ENCODE data around the gene DPEP1. TPM values are rescaled to one million over a fixed set of nuclear protein-coding genes. Genes with fewer than 3 reads are reported as not detected.
A peak's percentile ranks its signal among the peaks of the same experiment; 100 is the strongest.

The DPEP1 gene
- total and polyA plus RNA-seq, 10 donors, result 0.33 to 39.5 (median 2.0) TPM

DNA sequence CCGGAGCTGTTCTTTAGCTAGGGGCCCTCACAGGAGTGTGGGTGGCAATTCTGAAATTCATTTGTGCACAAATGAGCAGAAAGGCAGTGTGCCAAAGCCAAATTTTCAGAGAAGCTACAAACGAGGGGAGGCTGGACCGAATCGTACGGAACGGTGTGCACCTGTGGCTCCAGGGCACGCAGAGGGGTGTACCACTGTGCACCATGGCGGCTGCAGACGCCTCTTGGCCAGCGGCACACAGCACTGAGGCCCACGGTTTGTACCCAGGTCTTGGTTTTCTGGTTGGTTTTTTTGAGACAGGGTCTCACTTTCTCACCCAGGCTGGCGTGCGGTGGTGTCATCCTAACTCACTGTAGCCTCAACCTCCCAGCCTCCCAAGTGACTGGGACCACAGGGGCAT is 29.1 kb downstream of the DPEP1 start:
- 83 to 92% (median 88%) methylated on average over 13 of the region's 13 CpGs for WGBS, 5 donors
- Histone ChIP-seq H3K4me3 (no peak overlapping the region), H3K4me1 (peaks cover 0 to 20% (median 12%) of the 10 kb centered on the region in 6 donors), H3K9me3 (no peaks in the 10 kb centered on the region), H3K27ac (no peak overlapping the region), H3K36me3 (peaks cover 0 to 38% (median 34%) of the 10 kb centered on the region in 6 donors), H3K27me3 (replicated peaks in 1 of 7) (peaks cover 0 to 14% (median 0%) of the 10 kb centered on the region in 7 donors)
- TF ChIP-seq POLR2A (IDR thresholded peaks at IDR 0.05) (no peak), POLR2AphosphoS5 (IDR thresholded peaks at IDR 0.05) (peak; percentile 13 to 56 (median 33))
- TF ChIP-seq, protein P1, sequence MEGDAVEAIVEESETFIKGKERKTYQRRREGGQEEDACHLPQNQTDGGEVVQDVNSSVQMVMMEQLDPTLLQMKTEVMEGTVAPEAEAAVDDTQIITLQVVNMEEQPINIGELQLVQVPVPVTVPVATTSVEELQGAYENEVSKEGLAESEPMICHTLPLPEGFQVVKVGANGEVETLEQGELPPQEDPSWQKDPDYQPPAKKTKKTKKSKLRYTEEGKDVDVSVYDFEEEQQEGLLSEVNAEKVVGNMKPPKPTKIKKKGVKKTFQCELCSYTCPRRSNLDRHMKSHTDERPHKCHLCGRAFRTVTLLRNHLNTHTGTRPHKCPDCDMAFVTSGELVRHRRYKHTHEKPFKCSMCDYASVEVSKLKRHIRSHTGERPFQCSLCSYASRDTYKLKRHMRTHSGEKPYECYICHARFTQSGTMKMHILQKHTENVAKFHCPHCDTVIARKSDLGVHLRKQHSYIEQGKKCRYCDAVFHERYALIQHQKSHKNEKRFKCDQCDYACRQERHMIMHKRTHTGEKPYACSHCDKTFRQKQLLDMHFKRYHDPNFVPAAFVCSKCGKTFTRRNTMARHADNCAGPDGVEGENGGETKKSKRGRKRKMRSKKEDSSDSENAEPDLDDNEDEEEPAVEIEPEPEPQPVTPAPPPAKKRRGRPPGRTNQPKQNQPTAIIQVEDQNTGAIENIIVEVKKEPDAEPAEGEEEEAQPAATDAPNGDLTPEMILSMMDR (IDR thresholded peaks at IDR 0.05 in 8 of 11, conservative IDR thresholded peaks at IDR 0.05 in 3 of 11), result no peak
- DNase-seq, result no peak
- intact Hi-C loops (cut with DNase I; ENCODE audit: low total_unique reads), result loop anchor here (10.0 kb wide), 1 partner anchor 68 kb away; the partner anchor contains the start of gene CPNE7

DNA sequence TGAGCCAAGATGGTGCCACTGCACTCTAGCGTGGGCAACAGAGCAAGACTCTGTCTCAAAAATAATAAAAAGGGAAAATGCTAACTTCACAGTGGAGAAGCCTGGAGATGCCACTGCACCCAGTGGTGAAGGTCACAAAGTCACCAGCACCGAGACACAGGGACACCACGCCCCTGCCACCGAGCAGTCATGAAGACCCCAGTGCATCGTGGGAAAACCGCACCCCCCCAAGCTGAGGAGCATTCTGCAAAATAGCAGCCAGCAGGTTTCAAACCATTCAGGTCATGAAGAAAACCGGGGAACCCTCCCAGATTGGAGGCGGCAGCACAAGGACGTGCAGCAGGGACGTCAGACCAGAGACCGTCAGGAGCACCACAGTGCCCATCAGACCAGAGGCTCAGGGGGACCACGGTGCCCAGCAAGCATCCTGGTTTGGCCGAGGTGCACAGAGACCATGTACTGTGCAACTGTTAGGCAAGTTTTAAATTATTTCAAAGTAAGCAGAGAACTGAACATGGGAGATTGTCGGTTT is 30.4 kb downstream of the DPEP1 start:
- intact Hi-C loops (cut with DNase I; ENCODE audit: low total_unique reads), result loop anchor here (10.0 kb wide), 1 partner anchor 69 kb away; the partner anchor contains the start of gene CPNE7
- 81 to 93% (median 84%) methylated on average over 14 of the region's 14 CpGs for WGBS, 5 donors
- Histone ChIP-seq H3K9me3 (no peaks in the 10 kb centered on the region), H3K27me3 (replicated peaks in 1 of 7) (peaks cover 0 to 9% (median 0%) of the 10 kb centered on the region in 7 donors), H3K4me3 (no peak overlapping the region), H3K4me1 (peaks cover 0 to 20% (median 12%) of the 10 kb centered on the region in 6 donors), H3K27ac (no peak overlapping the region), H3K36me3 (peaks cover 0 to 45% (median 38%) of the 10 kb centered on the region in 6 donors)
- DNase-seq, result no peak
- peak in 1 of 3 donors; percentile 13 for TF ChIP-seq POLR2AphosphoS5 (IDR thresholded peaks at IDR 0.05)
- TF ChIP-seq, protein P1 (IDR thresholded peaks at IDR 0.05 in 8 of 11, conservative IDR thresholded peaks at IDR 0.05 in 3 of 11), result no peak

DNA sequence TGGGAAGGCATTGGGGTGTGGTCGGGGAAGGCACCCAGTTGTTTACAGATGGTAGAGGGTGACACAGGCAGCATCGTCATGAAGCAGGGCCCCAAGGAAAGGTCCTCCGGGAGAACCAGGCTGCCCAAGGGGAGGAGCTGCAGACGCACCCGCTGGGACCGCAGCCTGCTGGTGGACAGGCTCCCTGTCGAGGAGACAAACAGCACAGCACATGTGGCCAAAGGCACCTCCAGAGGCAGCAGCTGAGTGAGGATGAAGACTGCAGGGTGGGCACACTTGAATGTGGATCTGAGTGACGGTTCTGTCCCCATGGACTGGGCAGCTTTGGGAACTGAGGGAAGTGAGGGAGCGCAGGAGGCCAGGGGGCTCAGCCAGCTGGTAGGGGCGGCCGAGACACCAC is 31.7 kb downstream of the DPEP1 start:
- H3K36me3 ChIP-seq, result peaks cover 0 to 58% (median 44%) of the 10 kb centered on the region in 6 donors
- DNase-seq, result no peak
- TF ChIP-seq POLR2A (IDR thresholded peaks at IDR 0.05) (no peak), POLR2AphosphoS5 (IDR thresholded peaks at IDR 0.05) (peak in 1 of 3 donors; percentile 7)
- no peaks in the 10 kb centered on the region for H3K9me3 ChIP-seq
- intact Hi-C loops (cut with DNase I; ENCODE audit: low total_unique reads), result loop anchor here (10.0 kb wide), 1 partner anchor 70 kb away; the partner anchor contains the start of gene CPNE7
- H3K4me3 ChIP-seq, result no peak overlapping the region
- H3K27ac ChIP-seq, result no peak overlapping the region
- peaks cover 0 to 3% (median 0%) of the 10 kb centered on the region in 7 donors for H3K27me3 ChIP-seq (replicated peaks in 1 of 7)
- WGBS, 5 donors, result 90 to 93% (median 91%) methylated on average over 11 of the region's 11 CpGs
- peaks cover 0 to 19% (median 11%) of the 10 kb centered on the region in 6 donors for H3K4me1 ChIP-seq

DNA sequence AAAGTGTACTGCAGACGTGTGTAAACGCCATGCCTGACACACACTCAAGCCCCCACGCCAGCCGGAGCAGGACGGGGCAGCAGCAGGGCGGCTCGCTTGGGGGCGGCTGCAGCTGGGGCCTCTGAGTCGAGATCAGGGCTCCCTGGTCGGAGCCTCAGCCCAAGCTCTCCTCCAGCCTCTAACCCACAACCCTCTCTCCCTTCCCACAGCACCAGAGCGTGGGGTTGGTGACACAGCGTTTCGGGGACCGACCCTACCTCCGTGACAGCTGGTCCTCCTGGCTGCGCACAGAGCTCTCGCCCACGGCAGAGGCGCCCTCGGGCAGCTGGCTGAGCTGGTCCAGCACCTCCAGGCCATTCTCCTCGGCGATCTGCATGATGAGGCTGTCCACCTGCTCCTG is 32.8 kb downstream of the DPEP1 start:
- Histone ChIP-seq H3K36me3 (peaks cover 0 to 70% (median 53%) of the 10 kb centered on the region in 6 donors), H3K27me3 (replicated peaks in 1 of 7) (no peaks in the 10 kb centered on the region), H3K4me3 (no peak overlapping the region), H3K4me1 (peaks cover 0 to 7% (median 2%) of the 10 kb centered on the region in 6 donors), H3K9me3 (no peaks in the 10 kb centered on the region), H3K27ac (no peak overlapping the region)
- intact Hi-C loops (cut with DNase I; ENCODE audit: low total_unique reads), result loop anchor here (10.0 kb wide), 1 partner anchor 71 kb away; the partner anchor contains the start of gene CPNE7
- 93 to 97% (median 95%) methylated on average over 17 to 22 of the region's 22 CpGs for WGBS, 5 donors
- TF ChIP-seq POLR2AphosphoS5 (IDR thresholded peaks at IDR 0.05) (peak in 1 of 3 donors; percentile 31), POLR2A (IDR thresholded peaks at IDR 0.05) (no peak)
- TF ChIP-seq, protein P1 (IDR thresholded peaks at IDR 0.05 in 8 of 11, conservative IDR thresholded peaks at IDR 0.05 in 3 of 11), result no peak
- DNase-seq, result no peak

Data from spleen (tissue), 11 donors.